Coronary artery (tissue), 2 donors: ENCODE results near the gene NUP54.

Experiments
- DNase-seq: peaks from one replicate; pipeline ENCODE4 v3.0.0-alpha.2; 2017; ENCODE audit warnings: low spot score
- H3K27ac ChIP-seq, 2 donors: fragments of 200-600 bp; sonication (generic); one replicate each; pipeline ENCODE4 v1.5.1; 2016 to 2019
- H3K4me3 ChIP-seq: fragments of 200-600 bp; sonication (generic); 2 replicates; pipeline ENCODE4 v1.5.1; 2016; ENCODE audit warnings: mild to moderate bottlenecking, moderate library complexity
- TF ChIP-seq, protein P1 (sequence below): fragments of 200-600 bp; sonication (generic); IDR thresholded peaks from one replicate; pipeline ENCODE4 v1.5.1; 2019; ENCODE audit warnings: antibody characterized with exemption

The NUP54 gene, protein sequence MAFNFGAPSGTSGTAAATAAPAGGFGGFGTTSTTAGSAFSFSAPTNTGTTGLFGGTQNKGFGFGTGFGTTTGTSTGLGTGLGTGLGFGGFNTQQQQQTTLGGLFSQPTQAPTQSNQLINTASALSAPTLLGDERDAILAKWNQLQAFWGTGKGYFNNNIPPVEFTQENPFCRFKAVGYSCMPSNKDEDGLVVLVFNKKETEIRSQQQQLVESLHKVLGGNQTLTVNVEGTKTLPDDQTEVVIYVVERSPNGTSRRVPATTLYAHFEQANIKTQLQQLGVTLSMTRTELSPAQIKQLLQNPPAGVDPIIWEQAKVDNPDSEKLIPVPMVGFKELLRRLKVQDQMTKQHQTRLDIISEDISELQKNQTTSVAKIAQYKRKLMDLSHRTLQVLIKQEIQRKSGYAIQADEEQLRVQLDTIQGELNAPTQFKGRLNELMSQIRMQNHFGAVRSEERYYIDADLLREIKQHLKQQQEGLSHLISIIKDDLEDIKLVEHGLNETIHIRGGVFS

DNA sequence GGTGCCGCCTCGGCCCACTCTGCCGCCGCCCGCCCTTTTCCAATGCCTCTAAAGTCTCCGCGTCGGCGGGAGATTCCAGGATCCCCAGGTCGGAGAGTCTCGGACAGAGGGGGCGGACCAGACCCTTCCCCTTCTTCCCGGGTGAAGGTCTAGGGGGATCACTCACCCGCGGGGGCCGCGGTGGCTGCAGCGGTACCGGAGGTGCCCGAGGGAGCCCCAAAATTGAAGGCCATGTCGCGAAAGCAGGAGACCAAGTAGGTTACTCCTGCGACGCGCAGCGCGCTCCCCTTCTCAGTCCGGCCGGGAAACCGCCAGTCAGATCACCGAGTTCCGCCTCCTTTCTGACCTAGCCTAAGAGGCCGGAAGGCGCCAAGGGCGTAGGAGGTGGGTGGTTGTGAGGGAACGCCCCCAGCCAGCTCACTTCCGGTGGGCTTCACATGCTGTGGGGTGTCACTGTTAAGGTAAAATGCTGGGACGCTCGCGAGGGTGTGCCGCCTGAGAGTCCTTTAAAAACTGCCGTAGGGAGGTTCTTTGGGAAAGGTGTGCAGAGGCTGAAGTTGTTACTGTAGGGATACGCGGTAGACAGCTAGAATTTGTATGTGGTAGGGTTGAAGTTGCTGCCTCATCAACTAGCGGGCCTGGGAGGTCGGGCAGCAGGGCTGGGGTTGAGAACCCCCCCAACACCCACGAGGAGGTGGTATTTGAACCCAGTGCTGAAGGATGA, at the start of gene NUP54:
TSS of gene NUP54 (minus strand) at position 256 of the 724 bp plus-strand sequence. CDS start at position 233, 23 bp downstream.
- TF ChIP-seq, protein P1, sequence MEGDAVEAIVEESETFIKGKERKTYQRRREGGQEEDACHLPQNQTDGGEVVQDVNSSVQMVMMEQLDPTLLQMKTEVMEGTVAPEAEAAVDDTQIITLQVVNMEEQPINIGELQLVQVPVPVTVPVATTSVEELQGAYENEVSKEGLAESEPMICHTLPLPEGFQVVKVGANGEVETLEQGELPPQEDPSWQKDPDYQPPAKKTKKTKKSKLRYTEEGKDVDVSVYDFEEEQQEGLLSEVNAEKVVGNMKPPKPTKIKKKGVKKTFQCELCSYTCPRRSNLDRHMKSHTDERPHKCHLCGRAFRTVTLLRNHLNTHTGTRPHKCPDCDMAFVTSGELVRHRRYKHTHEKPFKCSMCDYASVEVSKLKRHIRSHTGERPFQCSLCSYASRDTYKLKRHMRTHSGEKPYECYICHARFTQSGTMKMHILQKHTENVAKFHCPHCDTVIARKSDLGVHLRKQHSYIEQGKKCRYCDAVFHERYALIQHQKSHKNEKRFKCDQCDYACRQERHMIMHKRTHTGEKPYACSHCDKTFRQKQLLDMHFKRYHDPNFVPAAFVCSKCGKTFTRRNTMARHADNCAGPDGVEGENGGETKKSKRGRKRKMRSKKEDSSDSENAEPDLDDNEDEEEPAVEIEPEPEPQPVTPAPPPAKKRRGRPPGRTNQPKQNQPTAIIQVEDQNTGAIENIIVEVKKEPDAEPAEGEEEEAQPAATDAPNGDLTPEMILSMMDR: no peak
- peak within 1 kb of the TSS; percentile 86 to 88 for H3K27ac ChIP-seq
- peak within 1 kb of the TSS; percentile 89 for H3K4me3 ChIP-seq
- peak; percentile 96 for DNase-seq

DNA sequence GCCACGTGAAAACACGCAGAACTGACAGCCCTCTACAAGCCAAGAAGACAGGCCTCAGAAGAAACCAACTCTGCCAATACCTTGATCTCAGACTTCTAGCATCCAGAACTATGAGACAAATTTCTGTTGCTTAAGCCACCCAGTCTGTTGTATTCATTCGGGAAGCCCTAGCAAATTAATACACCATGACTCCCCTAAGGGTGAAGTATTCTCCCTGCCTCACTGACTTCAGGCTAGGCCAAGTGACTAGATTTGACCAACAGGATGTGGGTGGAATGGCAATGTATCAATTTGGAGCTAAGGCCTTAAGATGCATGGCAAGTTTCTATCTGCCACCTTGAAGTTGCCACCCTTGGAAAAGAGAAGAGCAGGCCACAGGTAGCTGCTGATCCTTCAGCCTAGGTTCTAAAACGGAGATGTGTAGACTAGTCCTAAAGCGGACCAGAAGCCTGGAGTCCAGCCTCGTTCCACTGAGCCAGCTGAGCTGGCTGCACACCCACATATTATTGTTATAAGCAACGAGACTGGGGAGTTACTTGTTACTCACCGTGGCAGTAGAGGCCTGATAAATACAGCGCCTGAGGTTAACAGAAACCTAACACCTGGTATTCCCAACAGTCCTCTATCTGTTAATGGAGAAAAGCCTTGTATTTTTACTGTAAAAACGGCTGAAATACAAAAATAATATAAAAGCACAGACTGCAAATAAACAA, 49.0 kb upstream of the NUP54 start:
- H3K4me3 ChIP-seq: peak overlapping the region; percentile 10
- H3K27ac ChIP-seq: peak overlapping the region; percentile 4 to 79
- TF ChIP-seq, protein P1: no peak
- no peak for DNase-seq

GRCh38 chr4:76196376-76196775, 48.2 kb upstream of the NUP54 start:
- Histone ChIP-seq H3K27ac (peak overlapping the region; percentile 4 to 79), H3K4me3 (no peak overlapping the region)
- no peak for DNase-seq
- TF ChIP-seq, protein P1: no peak

DNA sequence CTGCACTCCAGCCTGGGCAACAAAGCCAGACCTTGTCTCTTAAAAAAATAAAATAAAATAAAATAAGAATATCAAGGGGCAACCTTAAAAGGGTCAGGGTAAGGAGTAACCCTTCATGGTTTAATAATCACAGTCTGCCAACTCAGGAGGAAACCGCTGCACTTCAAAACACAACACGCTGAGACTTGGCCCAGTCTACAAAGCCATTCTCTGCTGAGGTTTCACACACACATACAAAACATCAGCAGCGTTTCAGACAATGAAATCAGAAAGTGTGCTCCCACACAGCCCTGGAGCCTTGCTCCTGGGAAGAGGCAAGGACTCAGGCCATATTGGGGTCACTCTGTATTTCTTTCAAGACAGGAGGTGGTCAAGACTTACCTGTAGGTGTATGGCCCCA, 47.1 kb upstream of the NUP54 start:
- Histone ChIP-seq H3K4me3 (no peak overlapping the region), H3K27ac (peak overlapping the region; percentile 44 to 79)
- no peak for DNase-seq
- TF ChIP-seq, protein P1: no peak

DNA sequence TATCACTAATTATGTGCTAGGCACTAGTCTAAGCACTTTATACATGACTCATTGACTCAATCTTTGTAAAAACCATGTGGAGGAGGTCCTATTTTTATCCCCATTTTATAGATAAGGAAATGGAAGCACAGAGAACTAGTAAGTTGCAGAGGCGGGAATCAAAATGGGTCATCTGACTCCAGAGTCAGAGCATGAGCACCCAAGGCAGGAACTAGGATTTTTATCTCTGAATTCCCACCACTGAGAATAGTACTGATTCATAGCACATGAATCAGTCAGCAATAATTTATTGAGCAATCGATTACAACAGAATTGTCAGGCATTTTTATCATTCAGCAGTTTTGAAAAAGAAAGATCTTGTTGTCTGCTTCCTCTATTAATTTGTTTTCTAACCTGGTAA, 46.1 kb upstream of the NUP54 start:
- Histone ChIP-seq H3K4me3 (peak overlapping the region; percentile 16), H3K27ac (peak overlapping the region; percentile 44 to 79)

GRCh38 chr4:76192236-76192635, 44.0 kb upstream of the NUP54 start:
- H3K4me3 ChIP-seq: no peak overlapping the region
- H3K27ac ChIP-seq: peak overlapping the region in 1 of 2 donors; percentile 79
- no peak for DNase-seq
- TF ChIP-seq, protein P1: no peak

More for the DNA sequence above, 46.1 kb upstream of the NUP54 start:
- no peak for DNase-seq
- TF ChIP-seq, protein P1: no peak
